ENCODE measurements around the gene SCG3.
"Not testable (repeated sequence)": the region's sequence is repeated elsewhere in the genome, so short reads cannot be mapped to it uniquely, and the experiment has no call there.

The SCG3 gene

DNA sequence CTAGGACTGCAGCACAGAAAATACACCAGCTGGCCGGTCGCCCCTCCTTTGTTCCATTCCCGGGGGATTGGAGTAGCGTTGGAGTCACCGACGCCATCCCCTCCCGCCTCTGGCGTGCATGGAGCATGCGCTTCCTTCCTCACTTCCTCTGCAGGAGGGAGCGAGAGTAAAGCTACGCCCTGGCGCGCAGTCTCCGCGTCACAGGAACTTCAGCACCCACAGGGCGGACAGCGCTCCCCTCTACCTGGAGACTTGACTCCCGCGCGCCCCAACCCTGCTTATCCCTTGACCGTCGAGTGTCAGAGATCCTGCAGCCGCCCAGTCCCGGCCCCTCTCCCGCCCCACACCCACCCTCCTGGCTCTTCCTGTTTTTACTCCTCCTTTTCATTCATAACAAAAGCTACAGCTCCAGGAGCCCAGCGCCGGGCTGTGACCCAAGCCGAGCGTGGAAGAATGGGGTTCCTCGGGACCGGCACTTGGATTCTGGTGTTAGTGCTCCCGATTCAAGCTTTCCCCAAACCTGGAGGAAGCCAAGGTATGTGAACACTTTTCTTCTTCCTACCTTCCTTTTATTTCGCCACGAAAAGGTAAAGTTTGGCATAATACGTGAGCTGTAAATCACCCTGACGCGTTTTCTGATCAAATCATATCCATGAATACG lies at the start of gene SCG3:
Gene SCG3, plus strand, starts transcription at position 201 of the 661 bp plus-strand sequence. Its CDS starts 253 bp downstream, at position 454.
- peak; percentile 70 for DNase-seq

DNA sequence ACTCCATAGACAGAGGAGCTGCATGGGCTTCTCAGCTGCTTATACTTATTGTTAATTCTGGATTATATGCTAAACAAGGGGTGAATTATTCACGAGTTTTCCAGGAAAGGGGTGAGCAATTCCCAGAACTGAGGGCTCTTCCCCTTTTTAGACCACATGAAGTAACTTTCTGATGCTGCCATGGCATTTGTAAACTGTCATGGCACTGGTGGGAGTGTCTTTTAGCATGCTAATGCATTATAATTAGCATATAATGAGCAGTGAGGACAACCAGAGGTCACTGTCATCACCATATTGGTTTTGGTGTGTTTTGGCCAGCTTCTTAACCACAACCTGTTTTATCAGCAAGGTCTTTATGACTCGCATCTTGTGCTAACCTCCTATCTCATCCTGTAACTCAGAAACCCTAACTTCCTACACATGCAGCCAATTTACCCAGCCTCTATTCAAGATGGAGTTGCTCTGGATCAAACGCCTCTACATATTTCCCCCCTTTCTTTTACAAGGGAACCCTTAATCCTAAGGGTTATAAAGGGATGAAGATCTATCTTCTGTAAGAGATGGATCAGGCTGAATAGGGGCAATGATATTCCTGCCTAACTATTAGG lies 46.6 kb upstream of the SCG3 start:
- no peak for DNase-seq

DNA sequence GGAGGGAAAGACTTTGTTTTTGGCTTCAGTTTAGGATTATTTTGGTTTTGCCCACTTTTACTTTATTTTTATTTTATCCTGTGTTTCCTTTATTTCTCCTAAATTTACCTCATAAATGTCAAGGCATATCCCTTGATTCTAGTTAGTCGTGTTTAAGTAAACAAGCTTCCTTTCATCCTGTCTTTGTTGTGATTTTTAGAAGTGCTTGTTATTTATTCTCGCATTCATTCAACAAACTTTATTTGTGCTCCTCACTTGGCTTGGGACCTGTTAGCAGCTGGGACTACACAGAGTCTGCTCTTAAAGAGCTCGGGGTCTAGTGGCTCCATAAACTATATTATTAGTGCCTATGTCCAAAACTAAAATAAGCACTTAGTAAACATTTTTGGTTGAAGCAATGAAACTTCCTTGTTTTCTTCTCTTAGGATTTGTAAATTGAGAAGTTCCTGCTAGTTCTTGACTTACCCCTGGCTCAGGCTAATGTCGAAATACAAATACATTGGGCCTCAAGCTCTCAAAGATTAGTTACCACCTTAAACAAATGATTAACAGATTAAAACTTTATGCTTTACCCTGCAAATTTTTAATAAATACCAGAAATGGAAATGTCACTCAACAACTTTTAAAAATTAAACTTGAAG lies 39.7 kb upstream of the SCG3 start:
- DNase-seq, result no peak

DNA sequence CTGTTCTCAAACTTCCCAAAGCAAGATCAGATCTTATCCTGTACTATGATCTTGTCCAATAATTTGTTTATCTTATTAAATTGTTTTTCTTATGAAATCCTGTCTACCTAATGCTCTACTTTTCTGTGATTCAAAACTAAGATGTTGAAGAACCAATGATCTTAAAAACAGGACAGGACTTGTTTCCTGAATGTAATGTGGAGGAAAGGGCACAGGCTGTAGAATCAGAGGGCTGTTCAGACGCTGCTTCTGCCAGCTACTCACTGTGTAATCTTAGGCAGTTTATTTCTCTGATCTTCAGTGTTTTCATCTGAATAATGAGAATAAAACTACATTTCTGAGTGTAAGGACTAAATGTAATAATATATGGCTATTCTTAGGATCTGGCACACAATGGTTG lies 38.6 kb upstream of the SCG3 start:
- DNase-seq, result no peak

DNA sequence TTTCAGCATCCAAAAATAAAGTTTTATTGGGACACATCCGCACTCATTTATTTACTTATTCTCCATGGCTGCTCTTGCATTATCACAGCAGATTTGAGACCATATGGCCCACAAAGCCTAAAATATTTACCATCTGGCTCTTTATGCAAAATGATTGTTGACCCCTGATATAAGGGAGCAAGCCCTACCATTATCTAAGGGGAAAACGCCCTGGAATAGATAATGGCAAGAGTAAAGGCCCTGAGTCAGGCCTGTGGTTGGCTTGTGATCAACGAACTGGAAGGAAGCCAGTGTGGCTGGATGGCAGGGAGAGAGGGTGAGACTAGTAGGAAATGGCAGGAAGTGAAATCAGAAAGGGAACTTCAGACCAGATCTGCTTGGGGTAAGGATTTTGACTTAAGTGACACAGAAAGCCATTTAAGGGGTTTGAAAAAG lies 34.2 kb upstream of the SCG3 start:
- peak; percentile 72 for DNase-seq

DNA sequence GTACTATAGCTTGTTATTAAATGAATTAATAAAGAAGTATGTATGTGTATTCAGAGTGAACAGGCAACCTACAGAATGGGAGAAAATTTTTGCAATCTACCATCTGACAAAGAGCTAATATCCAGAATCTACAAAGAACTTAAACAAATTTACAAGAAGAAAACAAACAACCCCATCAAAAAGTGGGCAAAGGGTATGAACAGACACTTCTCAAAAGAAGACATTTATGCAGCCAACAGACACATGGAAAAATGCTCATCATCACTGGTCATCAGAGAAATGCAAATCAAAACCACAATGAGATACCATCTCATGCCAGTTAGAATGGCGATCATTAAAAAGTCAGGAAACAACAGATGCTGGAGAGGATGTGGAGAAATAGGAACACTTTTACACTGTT lies 33.2 kb upstream of the SCG3 start:
- DNase-seq, result not testable (repeated sequence)

DNA sequence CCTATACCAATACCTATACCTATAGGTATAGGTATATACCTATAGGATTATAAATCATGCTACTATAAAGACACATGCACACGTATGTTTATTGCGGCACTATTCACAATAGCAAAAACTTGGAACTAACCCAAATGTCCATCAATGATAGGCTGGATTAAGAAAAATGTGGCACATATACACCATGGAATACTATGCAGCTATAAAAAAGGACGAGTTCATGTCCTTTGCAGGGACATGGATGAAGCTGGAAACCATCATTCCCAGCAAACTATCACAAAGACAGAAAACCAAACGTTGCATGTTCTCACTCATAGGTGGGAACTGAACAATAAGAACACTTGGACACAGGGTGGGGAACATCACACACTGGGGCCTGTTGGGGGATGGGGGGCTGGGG lies 32.7 kb upstream of the SCG3 start:
- not testable (repeated sequence) for DNase-seq

DNA sequence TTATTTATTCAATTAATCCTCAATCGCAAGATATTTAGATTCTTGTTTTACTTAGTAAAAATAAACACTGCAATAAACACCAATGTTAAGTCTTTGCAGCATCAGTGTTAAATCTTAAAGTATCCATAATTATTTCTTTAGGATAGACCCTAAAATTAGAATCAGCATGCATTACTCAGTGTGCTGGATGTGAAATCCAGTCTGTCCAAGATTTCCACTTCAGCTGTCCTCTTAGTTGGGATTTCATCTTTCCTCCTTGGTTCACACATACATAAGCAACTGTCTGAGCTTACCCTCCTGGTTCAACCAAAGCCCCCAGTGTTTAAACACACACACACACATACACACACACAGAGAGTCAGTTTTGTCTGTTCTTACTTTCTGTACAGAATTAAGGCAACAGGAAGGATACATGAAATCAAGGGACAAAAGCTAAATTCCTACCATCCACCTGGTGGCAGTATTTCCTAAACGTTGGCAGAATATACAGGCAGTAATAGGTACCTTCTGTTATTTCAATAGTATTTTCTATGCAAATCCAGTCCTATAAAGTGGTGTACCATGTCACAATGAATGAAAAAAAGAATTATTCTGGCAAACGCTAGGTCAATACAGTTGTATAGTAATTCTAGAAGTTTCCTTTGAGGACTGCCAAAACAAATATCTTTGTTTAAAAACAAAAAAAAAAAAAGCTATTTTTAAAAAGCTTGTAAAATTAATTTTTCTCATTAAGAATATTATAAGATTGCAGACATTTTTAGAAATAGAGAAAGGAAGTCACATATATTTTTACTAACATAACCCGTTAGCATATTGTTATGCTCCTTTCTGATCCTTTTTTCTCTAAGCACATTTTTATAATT lies 31.4 kb upstream of the SCG3 start:
- peak; percentile 82 for DNase-seq

DNA sequence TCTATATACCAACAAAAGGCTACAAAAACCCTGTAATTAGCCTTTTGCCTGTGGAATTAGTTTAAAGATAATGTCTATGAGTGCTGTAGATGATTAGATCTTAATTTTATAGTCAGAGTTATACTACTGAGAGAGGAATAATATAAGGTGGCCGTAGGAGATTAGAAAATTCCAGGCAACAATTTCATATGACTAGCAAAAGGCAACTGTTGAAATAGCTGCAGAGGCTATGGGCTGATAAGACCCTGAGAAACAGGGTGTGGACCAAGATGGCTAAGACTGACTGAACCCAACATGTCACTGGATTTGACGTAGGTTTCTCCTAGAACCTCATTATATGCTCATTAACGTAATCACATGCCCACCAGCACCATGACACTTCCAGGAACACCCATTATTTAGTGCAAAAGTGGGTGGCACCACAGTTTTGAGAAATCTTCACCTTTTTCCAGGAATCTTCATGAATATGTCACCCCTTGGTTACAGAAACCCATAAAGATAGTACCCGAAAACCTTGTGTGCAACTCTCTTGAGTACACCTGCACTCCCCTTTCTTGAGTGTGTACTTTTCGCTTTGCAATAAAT lies 29.1 kb upstream of the SCG3 start:
- DNase-seq, result no peak

DNA sequence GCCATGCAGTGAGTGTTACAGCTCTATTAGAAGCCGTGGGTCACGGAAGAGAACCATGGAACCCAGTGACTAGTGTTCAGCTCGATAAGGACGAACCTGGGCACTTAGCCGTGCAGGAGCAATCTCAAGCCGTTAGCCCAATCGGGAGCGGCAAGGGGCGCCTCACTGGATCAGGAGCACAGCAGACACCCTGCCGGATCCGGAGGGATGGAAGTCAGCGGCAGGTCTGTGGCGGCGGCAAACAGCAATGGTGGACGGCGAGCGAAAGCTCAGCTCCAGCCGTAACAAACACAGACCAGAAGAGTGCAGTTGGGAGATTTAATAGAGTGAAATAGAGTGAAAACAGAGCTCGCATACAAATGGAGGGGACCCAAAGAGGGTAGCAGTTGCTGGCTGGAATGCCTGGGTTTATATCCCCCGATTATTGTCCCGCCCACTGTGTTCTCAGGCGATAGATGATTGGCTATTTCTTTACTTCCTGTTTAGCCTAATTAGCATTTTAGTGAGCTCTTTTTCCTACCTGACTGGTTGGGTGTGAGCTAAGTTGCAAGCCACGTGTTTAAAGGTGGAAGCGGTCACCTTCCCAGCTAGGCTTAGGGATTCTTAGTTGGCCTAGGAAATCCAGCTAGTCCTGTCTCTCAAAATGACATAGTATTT lies 25.8 kb upstream of the SCG3 start:
- DNase-seq, result not testable (repeated sequence)

DNA sequence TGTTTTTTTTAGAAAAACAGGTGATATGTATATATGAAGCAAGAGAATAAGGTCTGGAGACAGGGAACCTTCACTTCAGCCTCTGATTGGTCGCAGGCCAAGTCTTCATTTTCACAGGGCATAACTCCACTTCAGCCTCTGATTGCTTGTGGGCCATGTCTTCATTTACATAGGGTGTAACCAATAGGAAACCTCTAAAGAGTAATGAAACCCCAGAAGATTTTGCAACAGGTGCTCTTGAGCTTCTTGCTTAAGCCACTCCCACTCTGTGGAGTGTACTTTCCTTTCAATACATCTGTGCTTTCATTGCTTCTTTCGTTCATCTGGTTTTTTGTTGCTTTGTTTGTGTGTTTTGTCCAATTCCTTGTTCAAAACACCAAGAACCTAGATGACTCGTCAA lies 22.6 kb upstream of the SCG3 start:
- peak; percentile 49 for DNase-seq

DNA sequence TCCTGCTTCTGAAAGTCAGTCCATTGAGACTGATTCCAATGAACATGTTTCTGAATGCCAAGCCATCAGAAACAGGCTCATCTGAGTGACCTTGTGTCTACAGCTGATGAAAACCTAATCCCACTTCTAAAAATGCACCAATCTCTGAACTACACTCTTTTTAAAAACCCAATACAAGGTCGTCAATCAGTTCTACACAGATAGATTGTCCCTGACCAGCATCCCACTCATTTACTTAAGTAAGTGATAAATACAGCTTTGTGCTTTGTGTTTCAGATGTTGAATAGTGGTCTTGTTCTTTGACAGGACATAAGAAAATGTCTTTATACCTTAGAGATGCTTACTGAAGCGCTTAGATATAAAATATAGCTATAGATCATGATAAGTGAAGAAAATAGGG lies 20.2 kb upstream of the SCG3 start:
- DNase-seq, result no peak

DNA sequence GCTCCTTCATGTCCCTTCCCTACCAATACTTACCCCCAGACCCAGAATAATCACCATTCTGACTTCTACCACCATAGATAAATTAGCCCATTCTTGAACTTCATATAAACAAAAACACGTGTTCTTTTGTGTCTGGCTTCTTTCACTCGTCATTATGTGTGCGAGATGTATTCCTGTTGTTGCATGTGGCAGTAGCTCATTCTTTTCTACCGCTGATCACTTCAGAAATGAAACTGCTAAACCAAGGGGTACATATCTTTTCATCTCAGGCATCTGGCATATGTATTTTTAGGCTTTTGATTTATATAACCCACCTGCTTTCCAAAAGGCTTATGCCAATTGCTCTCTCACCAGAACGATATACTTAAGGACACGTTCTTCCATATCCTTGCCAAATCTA lies 13.8 kb upstream of the SCG3 start:
- no peak for DNase-seq

DNA sequence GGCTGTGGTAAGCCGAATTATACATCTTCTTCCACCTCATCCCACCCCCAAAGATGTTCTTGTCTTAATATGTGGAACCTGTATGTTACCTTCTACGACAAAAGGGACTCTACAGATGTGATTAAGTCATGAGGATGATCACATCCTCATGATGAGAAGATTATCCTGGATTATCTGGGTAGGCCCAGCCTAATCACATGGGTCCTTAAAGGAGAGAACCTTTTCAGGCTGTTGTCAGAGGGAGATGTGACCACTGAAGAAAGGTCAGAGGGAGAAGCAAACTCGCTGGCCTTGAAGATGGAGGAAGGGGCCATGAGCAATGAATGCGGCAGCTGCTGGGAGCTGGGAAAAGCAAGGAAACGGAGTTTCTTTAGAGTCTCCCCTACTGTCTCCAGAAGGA lies 12.9 kb upstream of the SCG3 start:
- DNase-seq, result no peak

DNA sequence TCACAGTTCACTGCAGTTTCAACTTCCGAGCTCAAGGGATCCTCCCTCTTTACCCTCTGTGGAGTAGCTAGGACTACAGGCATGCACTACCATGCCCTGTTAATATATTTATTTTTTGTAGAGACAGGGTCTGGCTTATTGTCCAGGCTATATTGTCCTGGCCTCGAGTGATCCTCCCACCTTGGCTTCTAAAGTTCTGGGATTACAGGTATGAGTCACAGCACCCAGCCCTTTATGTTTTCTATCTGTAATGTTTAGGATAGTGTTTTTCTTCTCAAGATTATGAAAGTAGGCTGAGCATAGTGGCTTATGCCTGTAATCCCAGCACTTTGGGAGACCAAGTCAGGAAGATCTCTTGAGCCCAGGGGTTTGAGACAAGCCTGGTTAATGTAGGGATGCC lies 11.9 kb upstream of the SCG3 start:
- DNase-seq, result no peak

DNA sequence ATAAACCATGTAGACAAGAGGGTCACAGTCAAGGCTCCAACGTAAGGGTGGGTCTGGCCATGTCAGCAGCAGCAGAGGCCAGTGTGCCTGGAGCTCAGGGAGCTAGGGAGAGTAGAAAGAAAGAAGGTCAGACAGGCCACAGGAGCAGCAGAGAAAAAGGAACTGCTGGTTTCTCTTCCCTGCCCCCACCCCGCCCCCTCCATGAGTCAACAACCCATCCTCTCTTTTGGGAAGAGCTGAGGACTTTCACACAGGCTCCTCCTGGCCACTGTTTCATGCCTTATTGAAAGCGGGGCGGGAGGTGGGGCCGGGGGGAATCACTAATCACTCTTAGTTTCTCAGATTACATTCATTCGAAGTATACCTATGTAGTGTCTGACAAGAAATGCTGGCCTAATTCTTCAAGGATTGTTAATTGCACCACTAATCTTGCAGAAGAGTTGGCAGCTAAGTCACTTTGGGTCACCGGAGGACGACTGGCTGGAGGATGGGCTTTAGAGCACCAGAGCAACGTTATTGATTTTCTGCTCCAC lies 9.1 kb upstream of the SCG3 start:
- DNase-seq, result no peak

DNA sequence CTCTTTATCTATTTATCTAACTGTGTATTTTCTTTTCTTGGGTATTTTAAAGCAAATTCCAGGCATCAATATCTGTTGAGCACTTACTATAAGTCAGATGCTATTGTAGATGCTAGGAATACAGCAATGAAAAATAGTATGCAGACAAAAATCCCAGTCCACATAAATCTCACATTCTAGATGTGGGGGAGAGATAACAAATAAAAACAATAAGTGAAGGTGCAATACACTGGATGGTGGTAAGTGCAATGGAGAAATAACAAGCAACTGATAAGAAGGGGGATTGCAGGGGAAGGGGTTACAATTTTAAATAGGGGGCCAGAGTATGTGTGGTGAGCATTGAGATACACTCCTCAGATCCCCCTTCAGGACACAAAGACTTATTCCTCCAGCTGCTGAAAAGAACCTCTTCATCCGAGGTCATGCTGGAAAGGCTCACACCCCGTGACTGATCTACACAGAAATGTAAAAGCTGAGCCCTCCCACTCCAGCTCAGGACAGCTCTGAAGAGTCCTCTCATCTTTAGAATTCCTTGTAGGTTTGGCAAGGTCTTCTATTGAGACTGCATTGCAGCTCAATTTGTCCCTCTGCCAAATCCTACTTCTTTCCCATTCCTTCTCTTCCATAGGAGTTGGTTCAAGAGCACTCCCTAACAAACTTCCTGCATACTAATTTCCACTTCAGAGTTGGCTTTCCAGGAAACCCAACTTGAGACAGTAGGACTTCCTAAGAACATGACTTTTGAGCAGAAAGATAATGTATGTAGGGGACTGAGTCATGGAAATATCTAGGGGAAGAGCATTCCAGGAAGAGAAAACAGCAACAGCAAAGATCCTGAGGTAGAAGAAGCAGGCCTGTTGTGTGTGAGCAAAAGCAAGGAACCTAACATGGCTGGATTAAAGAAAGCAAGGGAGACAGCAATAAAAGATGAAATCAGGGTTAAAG lies 8.1 kb upstream of the SCG3 start:
- DNase-seq, result no peak

DNA sequence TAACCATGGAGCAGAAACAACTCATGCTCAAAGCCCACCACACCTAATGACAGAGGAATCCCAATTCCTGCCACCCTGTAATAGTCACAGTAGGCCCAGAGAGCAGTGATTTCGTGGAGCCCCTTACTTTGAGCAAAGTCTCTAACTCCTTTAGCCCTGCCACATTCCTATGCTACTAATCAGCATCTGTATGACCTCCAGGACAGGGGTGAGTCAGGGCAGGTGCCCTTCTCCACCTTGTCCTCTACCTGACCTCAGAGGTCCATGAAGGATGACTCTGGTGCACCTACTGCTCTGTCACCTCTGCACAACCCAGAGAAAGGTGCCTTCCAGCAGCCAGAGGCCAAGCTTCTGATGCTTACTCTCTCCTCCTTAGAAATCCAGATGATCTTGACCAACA lies 6.1 kb upstream of the SCG3 start:
- no peak for DNase-seq

DNA sequence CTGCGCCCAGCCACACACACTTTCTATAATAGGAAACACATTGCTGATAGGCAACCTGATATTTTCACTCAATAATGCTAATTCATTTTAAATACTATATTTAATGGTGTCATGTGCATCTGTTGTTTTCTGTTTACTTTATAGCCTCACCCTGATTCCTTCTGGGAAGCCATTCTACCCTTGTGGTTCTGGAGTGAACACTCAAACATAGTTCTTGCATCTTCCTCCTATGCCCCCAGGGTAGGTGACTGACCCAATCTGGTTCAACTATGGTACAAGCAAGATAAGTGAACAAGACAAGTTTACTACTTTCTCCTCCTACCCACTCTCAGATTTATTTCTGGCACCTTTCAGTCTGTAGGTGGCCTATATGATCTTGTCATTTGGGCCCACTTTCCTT lies 4.3 kb upstream of the SCG3 start:
- no peak for DNase-seq

DNA sequence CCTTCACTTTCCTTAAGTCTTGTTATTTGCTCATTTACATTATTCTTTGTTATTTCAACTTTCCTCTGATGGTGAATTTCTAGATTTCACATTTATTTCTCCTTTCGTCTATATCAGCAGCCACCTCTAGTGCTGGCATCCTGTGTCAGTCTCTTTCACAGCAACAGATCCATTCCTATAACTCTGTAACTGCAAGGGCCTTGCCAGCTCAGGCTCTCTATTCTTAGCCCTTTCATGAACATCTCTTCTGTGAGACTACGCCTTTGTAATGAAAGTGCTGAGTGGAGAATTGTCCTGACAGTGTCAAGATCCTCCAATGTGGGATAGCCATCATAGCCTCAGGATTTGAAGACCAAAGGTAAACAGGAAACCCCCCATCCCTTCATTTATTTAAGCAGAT lies 3.9 kb upstream of the SCG3 start:
- no peak for DNase-seq

DNA sequence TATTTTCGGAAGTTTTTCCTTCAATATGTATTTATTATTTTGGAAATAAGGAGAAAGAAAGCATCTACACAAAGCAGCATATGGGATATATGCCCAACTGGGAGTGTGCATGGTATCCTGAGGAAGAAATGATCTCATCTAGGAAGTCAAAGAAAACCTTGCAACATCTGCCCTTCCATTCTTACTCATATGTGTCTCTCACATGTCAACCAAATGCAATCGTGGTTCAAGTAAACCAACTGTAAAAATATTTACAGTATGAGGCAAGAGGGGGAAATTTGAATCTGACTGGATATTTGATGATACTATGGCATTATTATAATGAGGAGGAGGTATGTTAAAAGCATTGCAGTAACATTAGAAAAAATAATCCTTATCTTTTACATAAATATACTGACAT lies 3.2 kb upstream of the SCG3 start:
- DNase-seq, result no peak
